Liver (tissue), 3 donors: Measurements from ENCODE around the gene NT5DC1.

Source experiments
- RAD21 ChIP-seq, 2 donors: IDR thresholded peaks; 2 replicates each; pipeline ENCODE4 v1.6.1; 2016; ENCODE audit warnings: antibody characterized with exemption in 2 of 2, mild to moderate bottlenecking in 2 of 2
- TAF1 ChIP-seq: conservative IDR thresholded peaks from 2 replicates; pipeline ENCODE4 v1.6.1; 2016; ENCODE audit warnings: antibody characterized with exemption, mild to moderate bottlenecking
- TF ChIP-seq, protein P1 (sequence below): fragments of 150-350 bp; IDR thresholded peaks from 2 replicates; pipeline ENCODE4 v1.5.1; 2017; ENCODE audit warnings: improper control_type of control experiment, low read depth, low read length; ENCODE audit not compliant: missing input control
- donor health status: healthy.
- donor health status: healthy.

DNA sequence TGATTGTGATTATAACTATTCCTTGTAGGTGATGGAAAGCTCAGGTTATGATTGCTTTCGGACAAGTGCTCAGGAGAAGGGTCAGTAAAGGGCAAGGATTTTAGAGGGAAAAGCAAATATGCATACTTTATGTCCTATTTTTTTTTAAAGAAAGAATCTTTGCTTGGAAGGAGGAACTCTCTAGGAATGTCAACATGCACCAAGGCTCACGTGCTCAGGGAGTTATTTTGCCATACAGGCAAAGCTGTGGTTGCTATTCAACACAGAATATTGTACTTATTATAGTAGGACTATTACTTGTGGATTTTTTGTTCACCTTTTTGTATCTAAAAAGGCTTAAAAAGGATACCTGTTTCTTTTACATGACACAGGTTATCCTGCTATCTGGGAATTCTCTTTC is 182.0 kb downstream of the NT5DC1 start:
- TF ChIP-seq, protein P1, sequence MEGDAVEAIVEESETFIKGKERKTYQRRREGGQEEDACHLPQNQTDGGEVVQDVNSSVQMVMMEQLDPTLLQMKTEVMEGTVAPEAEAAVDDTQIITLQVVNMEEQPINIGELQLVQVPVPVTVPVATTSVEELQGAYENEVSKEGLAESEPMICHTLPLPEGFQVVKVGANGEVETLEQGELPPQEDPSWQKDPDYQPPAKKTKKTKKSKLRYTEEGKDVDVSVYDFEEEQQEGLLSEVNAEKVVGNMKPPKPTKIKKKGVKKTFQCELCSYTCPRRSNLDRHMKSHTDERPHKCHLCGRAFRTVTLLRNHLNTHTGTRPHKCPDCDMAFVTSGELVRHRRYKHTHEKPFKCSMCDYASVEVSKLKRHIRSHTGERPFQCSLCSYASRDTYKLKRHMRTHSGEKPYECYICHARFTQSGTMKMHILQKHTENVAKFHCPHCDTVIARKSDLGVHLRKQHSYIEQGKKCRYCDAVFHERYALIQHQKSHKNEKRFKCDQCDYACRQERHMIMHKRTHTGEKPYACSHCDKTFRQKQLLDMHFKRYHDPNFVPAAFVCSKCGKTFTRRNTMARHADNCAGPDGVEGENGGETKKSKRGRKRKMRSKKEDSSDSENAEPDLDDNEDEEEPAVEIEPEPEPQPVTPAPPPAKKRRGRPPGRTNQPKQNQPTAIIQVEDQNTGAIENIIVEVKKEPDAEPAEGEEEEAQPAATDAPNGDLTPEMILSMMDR = no peak
- TF ChIP-seq TAF1 (no peak), RAD21 (IDR thresholded peaks at IDR 0.05) (no peak)
